ENCODE measurements around the gene NCK2.
"Not testable (repeated sequence)": the region's sequence is repeated elsewhere in the genome, so short reads cannot be mapped to it uniquely, and the experiment has no call there.

The NCK2 gene

DNA sequence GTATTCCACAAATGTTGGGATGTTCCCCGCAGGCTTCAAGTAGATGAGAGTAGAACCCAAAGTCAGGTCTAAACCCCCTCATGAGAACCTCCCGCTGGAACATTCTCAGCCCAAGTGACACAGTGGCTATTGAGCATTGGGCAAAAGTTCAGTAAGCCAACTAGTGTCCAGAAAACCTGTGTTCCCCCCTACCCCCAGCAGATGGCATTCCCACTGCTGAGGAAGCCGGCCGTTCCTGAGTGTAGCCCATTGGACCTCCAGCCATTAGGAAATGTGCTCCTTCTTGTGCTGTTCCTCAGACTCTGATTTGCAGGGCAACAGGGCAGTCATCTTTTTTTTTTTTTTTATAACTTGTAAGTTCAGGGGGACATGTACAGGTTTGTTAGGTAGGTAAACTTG lies 152.1 kb downstream of the NCK2 start:
- DNase-seq (ENCODE audit: low read depth), result no peak
- no peak overlapping the region for H3K4me3 ChIP-seq (ENCODE audit: low read depth, low read length)
- TF ChIP-seq CTCF (conservative IDR thresholded peaks at IDR 0.05; ENCODE audit: low read depth, low read length), result peak; percentile 15

- H3K4me3 ChIP-seq (ENCODE audit: low read depth, low read length); DNase-seq (ENCODE audit: low read depth): not testable (repeated sequence)
These were observed 153.0 kb downstream of the NCK2 start for GRCh38 chr2:105897694-105898093.

- TF ChIP-seq CTCF (conservative IDR thresholded peaks at IDR 0.05; ENCODE audit: low read depth, low read length), result no peak
- no peak overlapping the region for H3K4me3 ChIP-seq (ENCODE audit: low read depth, low read length)
- no peak for DNase-seq (ENCODE audit: low read depth)
These were observed 158.5 kb downstream of the NCK2 start for GRCh38 chr2:105903051-105903674.

DNA sequence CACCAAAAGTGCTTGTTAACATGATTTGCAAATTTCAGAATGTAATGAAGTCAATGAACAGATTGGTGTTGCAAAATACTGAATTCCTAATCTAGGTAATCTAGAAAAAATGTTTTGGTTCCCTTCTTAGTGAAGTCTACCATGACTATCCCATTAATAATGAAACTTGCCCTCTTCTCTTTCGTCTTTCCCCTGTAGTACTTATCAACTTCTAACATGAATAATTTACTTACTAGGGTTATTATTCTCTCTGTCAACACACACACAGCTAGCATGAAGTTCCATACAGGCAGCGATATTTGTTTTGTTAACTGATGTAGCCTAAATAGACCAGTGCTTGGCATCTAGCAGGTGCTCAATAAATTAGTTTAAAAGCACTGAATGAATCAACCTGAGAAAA lies 160.2 kb downstream of the NCK2 start:
- DNase-seq (ENCODE audit: low read depth), result no peak
- no peak overlapping the region for H3K4me3 ChIP-seq (ENCODE audit: low read depth, low read length)
- no peak for TF ChIP-seq CTCF (conservative IDR thresholded peaks at IDR 0.05; ENCODE audit: low read depth, low read length)

DNA sequence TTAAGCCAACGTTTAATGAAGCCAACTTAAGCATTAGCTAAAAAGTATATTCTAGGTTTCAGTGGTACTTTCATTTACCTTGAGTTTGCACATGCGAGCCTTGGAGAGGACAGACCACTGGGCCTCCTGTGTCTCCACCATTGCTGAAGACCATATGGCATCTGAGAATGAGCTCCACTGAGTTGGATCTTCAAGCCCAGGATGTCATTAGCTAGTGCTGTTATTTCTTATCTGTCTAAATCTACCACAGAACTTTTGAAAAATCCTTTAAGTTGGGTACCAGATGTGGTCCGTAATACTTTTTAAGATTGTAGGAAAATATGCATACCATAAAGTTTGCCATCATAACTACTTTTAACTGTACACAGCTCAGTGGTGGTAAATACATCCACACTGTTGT lies 161.8 kb downstream of the NCK2 start:
- no peak for DNase-seq (ENCODE audit: low read depth)
- no peak overlapping the region for H3K4me3 ChIP-seq (ENCODE audit: low read depth, low read length)
- TF ChIP-seq CTCF (conservative IDR thresholded peaks at IDR 0.05; ENCODE audit: low read depth, low read length), result no peak

DNA sequence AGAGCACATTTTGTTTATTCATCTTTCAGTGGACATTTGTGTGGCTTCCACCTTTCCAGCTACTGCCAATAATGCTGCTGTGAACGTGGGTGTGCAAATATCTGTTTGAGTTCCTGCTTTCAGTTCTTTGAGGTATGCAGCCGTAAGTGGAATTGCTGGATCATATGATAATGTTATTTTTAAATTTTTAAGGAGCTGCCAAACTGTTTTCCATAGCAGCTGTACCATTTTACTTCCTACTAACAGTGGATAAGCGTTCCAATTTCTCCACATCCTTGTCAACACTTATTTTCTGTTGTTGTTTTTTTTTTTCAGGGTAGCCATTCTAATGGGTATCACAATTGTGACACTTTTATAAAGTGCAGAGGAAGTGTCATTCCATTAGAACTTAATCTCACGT lies 162.5 kb downstream of the NCK2 start:
- no peak overlapping the region for H3K4me3 ChIP-seq (ENCODE audit: low read depth, low read length)
- TF ChIP-seq CTCF (conservative IDR thresholded peaks at IDR 0.05; ENCODE audit: low read depth, low read length), result no peak
- peak; percentile 9 for DNase-seq (ENCODE audit: low read depth)

DNA sequence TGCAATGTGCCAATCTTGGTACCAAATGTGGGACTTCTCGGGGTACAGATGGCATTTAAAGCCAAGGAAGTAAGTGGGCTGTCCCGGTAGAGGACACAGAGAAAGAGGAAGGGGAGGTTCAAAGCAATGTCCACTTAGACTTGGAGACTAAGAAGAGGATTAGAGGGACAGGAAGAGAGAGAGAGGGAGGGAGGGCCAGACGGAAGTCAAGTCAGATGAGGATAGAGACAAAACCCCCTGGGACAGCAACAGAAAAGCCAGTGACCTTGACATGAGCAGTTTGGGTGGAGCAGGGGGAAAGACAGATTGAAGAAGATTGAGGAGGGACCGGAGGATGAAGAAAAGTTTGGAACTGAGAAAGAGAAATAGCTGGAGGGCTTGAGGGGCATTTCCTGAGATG lies 164.5 kb downstream of the NCK2 start:
- no peak overlapping the region for H3K4me3 ChIP-seq (ENCODE audit: low read depth, low read length)
- no peak for DNase-seq (ENCODE audit: low read depth)
- no peak for TF ChIP-seq CTCF (conservative IDR thresholded peaks at IDR 0.05; ENCODE audit: low read depth, low read length)
